Measurements from ENCODE around the gene S100PBP. TPM values are rescaled to one million over a fixed set of nuclear protein-coding genes. Genes with fewer than 3 reads are reported as not detected.

Gene S100PBP
- polyA plus RNA-seq, 3 donors, result 6.6 to 17.4 (median 7.1) TPM

- Histone ChIP-seq H4K20me1 (ENCODE audit: insufficient read depth, low read length) (no peaks in the 10 kb centered on the region), H3K4me1 (ENCODE audit: control insufficient read depth in 1 of 2, insufficient read depth in 2 of 2, low read length in 2 of 2) (no peaks in the 10 kb centered on the region), H3K27me3 (ENCODE audit: control insufficient read depth in 2 of 2, insufficient read depth in 2 of 2, low read length in 2 of 2) (no peaks in the 10 kb centered on the region), H3K36me3 (replicated peaks in 1 of 2; ENCODE audit: control insufficient read depth in 1 of 2, insufficient read depth in 2 of 2, low read length in 2 of 2) (peaks cover 50 to 82% of the 10 kb centered on the region in 2 donors), H3K79me2 (ENCODE audit: insufficient read depth, low read length) (no peaks in the 10 kb centered on the region), H3K4me3 (replicated peaks in 1 of 3; ENCODE audit: low read depth in 2 of 3, low read length in 3 of 3) (no peak overlapping the region), H3K4me2 (replicated peaks; ENCODE audit: extremely low read depth, low read length, poor library complexity, severe bottlenecking) (no peak overlapping the region), H2AFZ (ENCODE audit: insufficient read depth, low read depth, low read length, poor library complexity, severe bottlenecking) (no peak overlapping the region), H3K9ac (ENCODE audit: insufficient read depth, low read length, poor library complexity, severe bottlenecking) (no peak overlapping the region), H3K9me3 (replicated peaks in 1 of 2; ENCODE audit: control insufficient read depth in 1 of 2, insufficient read depth in 1 of 2, low read length in 2 of 2) (no peaks in the 10 kb centered on the region), H3K27ac (ENCODE audit: low read depth in 1 of 2, low read length in 2 of 2) (no peak overlapping the region)
- no peak overlapping the region for H3K4me3 Mint-ChIP-seq
- H3K27ac Mint-ChIP-seq, result peak overlapping the region in 4 of 7 donors; percentile 4 to 42 (median 26)
- intact Hi-C loops (cut with micrococcal nuclease), result no loop called here
- no peaks in the 10 kb centered on the region for H3K27me3 Mint-ChIP-seq (ENCODE audit: low read depth in 3 of 3)
- no peaks in the 10 kb centered on the region for H3K9me3 Mint-ChIP-seq
- H3K36me3 Mint-ChIP-seq, result peaks cover 51 to 82% of the 10 kb centered on the region in 2 donors
- TF ChIP-seq CTCF (IDR thresholded peaks at IDR 0.05), result no peak
- no peaks in the 10 kb centered on the region for H3K4me1 Mint-ChIP-seq
- WGBS (ENCODE audit: insufficient coverage), result no CpG with 5 or more reads among the region's 1 CpG
- DNase-seq, result no peak
Measured at GRCh38 chr1:32797456-32797855, 20.0 kb upstream of the S100PBP start.

- Mint-ChIP-seq H3K36me3 (peaks cover 49 to 82% of the 10 kb centered on the region in 2 donors), H3K9me3 (no peaks in the 10 kb centered on the region), H3K27me3 (ENCODE audit: low read depth in 3 of 3) (no peaks in the 10 kb centered on the region), H3K27ac (peak overlapping the region in 1 of 7 donors; percentile 63), H3K4me1 (no peaks in the 10 kb centered on the region), H3K4me3 (no peak overlapping the region)
- H3K4me1 ChIP-seq (ENCODE audit: control insufficient read depth in 1 of 2, insufficient read depth in 2 of 2, low read length in 2 of 2), result no peaks in the 10 kb centered on the region
- TF ChIP-seq CTCF (IDR thresholded peaks at IDR 0.05), result no peak
- H3K36me3 ChIP-seq (replicated peaks in 1 of 2; ENCODE audit: control insufficient read depth in 1 of 2, insufficient read depth in 2 of 2, low read length in 2 of 2), result peaks cover 54 to 85% of the 10 kb centered on the region in 2 donors
- no peak overlapping the region for H3K9ac ChIP-seq (ENCODE audit: insufficient read depth, low read length, poor library complexity, severe bottlenecking)
- no peaks in the 10 kb centered on the region for H3K9me3 ChIP-seq (replicated peaks in 1 of 2; ENCODE audit: control insufficient read depth in 1 of 2, insufficient read depth in 1 of 2, low read length in 2 of 2)
- no peaks in the 10 kb centered on the region for H3K27me3 ChIP-seq (ENCODE audit: control insufficient read depth in 2 of 2, insufficient read depth in 2 of 2, low read length in 2 of 2)
- H3K4me3 ChIP-seq (replicated peaks in 1 of 3; ENCODE audit: low read depth in 2 of 3, low read length in 3 of 3), result no peak overlapping the region
- intact Hi-C loops (cut with micrococcal nuclease), result no loop called here
- 100% methylated on average over 2 of the region's 4 CpGs for WGBS (ENCODE audit: insufficient coverage)
- no peak overlapping the region for H2AFZ ChIP-seq (ENCODE audit: insufficient read depth, low read depth, low read length, poor library complexity, severe bottlenecking)
- no peaks in the 10 kb centered on the region for H4K20me1 ChIP-seq (ENCODE audit: insufficient read depth, low read length)
- no peak overlapping the region for H3K27ac ChIP-seq (ENCODE audit: low read depth in 1 of 2, low read length in 2 of 2)
- DNase-seq, result no peak
- no peaks in the 10 kb centered on the region for H3K79me2 ChIP-seq (ENCODE audit: insufficient read depth, low read length)
- no peak overlapping the region for H3K4me2 ChIP-seq (replicated peaks; ENCODE audit: extremely low read depth, low read length, poor library complexity, severe bottlenecking)
Measured at GRCh38 chr1:32798191-32798590, 19.3 kb upstream of the S100PBP start.
